Keratinocyte (primary cell): ENCODE measurements around the gene SELENBP1.

ENCODE experiments used
- EZH2 ChIP-seq: IDR thresholded peaks from one replicate; pipeline ENCODE4 v1.6.1; 2012; ENCODE audit warnings: inconsistent platforms, mild to moderate bottlenecking, low read length, moderate library complexity
- TF ChIP-seq, protein P1 (sequence below), 3 experiments: IDR thresholded peaks in 1 of 3; conservative IDR thresholded peaks in 1 of 3; optimal IDR thresholded peaks in 1 of 3; 2 replicates in 2 of 3; 3 replicates in 1 of 3; pipeline versions ENCODE3 to v1.5.1; 2011; ENCODE audit warnings: low read length in 3 of 3, mild to moderate bottlenecking in 3 of 3, moderate library complexity in 2 of 3, control low read depth in 1 of 3, inconsistent platforms in 1 of 3; ENCODE audit not compliant: insufficient read depth in 2 of 3; ENCODE audit errors: extremely low read depth in 1 of 3

DNA sequence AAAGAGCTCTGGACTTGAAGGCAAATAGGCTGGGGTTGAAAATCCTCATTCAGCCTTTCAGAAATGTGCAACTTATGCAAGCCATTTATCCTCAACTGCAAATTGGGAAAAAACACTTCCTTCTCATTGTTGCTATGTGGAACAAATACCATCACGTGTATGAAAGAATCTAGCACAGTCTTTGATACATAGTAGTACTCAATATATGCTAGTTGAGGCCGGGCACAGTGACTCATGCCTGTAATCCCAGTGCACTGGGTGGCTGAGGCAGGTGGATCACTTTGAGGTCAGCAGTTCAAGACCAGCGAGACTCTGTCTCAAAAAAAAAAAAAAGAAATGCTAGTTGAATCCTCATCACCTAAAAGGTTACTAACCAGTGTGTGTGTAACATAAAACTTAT, 53.5 kb downstream of the SELENBP1 start:
- TF ChIP-seq, protein P1, sequence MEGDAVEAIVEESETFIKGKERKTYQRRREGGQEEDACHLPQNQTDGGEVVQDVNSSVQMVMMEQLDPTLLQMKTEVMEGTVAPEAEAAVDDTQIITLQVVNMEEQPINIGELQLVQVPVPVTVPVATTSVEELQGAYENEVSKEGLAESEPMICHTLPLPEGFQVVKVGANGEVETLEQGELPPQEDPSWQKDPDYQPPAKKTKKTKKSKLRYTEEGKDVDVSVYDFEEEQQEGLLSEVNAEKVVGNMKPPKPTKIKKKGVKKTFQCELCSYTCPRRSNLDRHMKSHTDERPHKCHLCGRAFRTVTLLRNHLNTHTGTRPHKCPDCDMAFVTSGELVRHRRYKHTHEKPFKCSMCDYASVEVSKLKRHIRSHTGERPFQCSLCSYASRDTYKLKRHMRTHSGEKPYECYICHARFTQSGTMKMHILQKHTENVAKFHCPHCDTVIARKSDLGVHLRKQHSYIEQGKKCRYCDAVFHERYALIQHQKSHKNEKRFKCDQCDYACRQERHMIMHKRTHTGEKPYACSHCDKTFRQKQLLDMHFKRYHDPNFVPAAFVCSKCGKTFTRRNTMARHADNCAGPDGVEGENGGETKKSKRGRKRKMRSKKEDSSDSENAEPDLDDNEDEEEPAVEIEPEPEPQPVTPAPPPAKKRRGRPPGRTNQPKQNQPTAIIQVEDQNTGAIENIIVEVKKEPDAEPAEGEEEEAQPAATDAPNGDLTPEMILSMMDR (optimal IDR thresholded peaks at IDR 0.05 in 1 of 3, IDR thresholded peaks at IDR 0.05 in 1 of 3, conservative IDR thresholded peaks at IDR 0.05 in 1 of 3; ENCODE audit: extremely low read depth in 1 of 3, insufficient read depth in 2 of 3, low read length in 3 of 3) = no peak
- no peak for TF ChIP-seq EZH2
